Osteocyte (in vitro differentiated cells): ENCODE results near the gene APOM. TPM values are rescaled to one million over a fixed set of nuclear protein-coding genes. Genes with fewer than 3 reads are reported as not detected.

ENCODE experiments used
- DNase-seq: peaks from one replicate; pipeline ENCODE4 v3.0.0; 2021; ENCODE audit warnings: mixed read lengths; ENCODE audit not compliant: unreplicated experiment; ENCODE audit errors: extremely low spot score
- H3K27ac Mint-ChIP-seq: one replicate; pipeline ENCODE4 v1.8.0; 2021; ENCODE audit warnings: mild to moderate bottlenecking, mixed read lengths; ENCODE audit not compliant: unreplicated experiment
- H3K27me3 Mint-ChIP-seq: one replicate; pipeline ENCODE4 v1.8.0; 2021; ENCODE audit warnings: mixed read lengths; ENCODE audit not compliant: unreplicated experiment
- H3K36me3 Mint-ChIP-seq: one replicate; pipeline ENCODE4 v1.8.0; 2021; ENCODE audit warnings: mixed read lengths; ENCODE audit not compliant: unreplicated experiment
- H3K4me1 Mint-ChIP-seq: one replicate; pipeline ENCODE4 v1.8.0; 2021; ENCODE audit warnings: mixed read lengths; ENCODE audit not compliant: unreplicated experiment
- H3K4me3 Mint-ChIP-seq: one replicate; pipeline ENCODE4 v1.8.0; 2021; ENCODE audit warnings: mild to moderate bottlenecking, moderate library complexity, mixed read lengths; ENCODE audit not compliant: unreplicated experiment
- H3K9me3 Mint-ChIP-seq: one replicate; pipeline ENCODE4 v1.8.0; 2021; ENCODE audit warnings: mixed read lengths; ENCODE audit not compliant: unreplicated experiment
- total RNA-seq: library from RNA; stranded (reverse); gene quantifications from 2 replicates; pipeline ENCODE4 v1.2.1, GENCODE V29; 2021
- TF ChIP-seq, protein P1 (sequence below): fragments of 200-600 bp; sonication (generic); IDR thresholded peaks from 2 replicates; pipeline ENCODE4 v1.5.0; 2021; ENCODE audit warnings: antibody characterized with exemption, mild to moderate bottlenecking, moderate library complexity

Gene APOM
- total RNA-seq, 1 donor from 2014 or later, result 4.0 TPM

DNA sequence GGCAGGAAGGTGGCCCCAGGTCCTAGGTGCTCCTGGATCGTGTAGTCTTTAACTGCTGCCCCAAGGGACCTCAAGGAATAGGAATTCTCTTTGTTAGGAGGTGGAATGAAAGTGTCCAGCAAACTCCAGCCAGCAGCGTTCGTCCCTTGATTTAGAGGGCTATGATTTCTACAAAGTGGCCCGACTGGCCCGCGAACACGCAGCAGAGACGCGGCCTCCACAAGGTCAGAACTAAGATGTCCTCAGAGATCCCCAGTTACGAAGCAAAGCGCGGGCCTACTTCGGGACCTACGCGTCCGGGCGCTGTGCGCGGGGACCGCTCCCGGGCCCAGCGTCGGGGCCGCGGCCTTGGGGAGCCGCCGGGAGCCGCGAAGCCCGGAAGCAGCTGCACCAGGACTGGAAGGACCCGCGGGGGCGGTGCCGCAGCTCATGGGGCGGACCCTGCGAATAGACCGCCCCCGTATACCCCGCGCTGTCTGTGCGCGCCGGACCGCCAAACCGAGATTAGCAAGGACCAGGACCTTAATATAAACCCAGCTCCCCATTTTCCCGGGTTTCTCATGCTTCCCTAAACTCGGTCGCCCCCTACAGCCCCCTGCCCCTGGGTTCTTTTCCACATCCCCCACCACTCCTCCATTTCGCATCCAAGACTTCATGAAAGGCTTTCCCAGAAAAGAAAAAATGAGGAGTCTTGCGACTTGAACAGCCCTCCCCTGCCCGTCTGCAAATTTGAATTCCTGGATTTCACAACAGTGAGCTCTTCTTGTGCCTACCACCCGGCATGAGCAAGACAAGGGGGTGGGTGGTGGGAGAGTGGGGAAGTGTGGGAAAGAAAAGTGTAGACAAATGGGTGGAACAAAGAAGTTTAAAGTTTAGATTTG is 4.9 kb downstream of the APOM start, which contains the start of gene C6orf47:
Gene C6orf47, minus strand, starts transcription at position 398 of the 881 bp plus-strand sequence. CDS start 831 bp downstream, outside the sequence.
- Mint-ChIP-seq H3K36me3 (peaks cover 15% of the 10 kb centered on the region), H3K27me3 (no peaks in the 10 kb centered on the region), H3K27ac (peak within 1 kb of the TSS; percentile 92), H3K9me3 (no peaks in the 10 kb centered on the region), H3K4me3 (peak within 1 kb of the TSS; percentile 82), H3K4me1 (peaks cover 54% of the 10 kb centered on the region)
- TF ChIP-seq, protein P1, sequence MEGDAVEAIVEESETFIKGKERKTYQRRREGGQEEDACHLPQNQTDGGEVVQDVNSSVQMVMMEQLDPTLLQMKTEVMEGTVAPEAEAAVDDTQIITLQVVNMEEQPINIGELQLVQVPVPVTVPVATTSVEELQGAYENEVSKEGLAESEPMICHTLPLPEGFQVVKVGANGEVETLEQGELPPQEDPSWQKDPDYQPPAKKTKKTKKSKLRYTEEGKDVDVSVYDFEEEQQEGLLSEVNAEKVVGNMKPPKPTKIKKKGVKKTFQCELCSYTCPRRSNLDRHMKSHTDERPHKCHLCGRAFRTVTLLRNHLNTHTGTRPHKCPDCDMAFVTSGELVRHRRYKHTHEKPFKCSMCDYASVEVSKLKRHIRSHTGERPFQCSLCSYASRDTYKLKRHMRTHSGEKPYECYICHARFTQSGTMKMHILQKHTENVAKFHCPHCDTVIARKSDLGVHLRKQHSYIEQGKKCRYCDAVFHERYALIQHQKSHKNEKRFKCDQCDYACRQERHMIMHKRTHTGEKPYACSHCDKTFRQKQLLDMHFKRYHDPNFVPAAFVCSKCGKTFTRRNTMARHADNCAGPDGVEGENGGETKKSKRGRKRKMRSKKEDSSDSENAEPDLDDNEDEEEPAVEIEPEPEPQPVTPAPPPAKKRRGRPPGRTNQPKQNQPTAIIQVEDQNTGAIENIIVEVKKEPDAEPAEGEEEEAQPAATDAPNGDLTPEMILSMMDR, result no peak
- peak; percentile 92 for DNase-seq

DNA sequence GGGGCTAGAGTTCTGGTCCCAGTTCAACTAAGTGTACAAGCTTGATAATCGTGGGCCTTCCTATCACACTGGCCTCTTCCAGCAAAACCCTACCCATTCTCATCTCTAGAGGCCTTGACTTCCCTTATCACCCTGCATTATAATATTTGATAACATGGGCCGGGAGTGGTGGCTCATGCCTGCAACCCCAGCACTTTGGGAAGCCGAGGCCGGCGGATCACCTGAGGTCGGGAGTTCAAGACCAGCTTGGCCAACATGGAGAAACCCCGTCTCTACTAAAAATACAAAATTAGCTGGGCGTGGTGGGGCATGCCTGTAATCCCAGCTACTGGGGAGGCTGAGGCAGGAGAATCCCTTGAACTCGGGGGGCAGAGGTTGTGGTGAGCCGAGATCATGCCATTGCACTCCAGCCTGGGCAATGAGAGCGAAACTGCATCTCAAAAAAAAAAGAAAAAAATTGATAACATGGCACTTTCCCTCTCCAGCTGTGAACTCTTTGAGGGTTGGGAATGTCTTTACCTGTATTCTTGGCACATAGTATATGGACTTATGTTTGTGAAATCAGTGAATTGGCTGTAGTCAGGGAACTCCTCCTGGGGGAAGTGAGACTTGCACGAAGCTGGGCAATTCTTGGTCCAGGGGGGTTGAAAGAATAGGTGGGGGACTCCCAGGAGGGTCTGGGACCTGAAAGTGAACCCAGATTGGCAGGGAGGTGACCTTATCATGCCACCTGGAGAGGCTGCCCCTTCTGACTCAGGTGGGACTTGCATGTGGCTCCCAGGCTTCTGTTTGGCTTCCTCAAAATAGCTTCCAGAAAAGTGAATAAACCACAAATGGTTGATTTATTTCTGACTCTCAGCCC is 5.8 kb downstream of the APOM start:
- Mint-ChIP-seq H3K4me1 (peaks cover 61% of the 10 kb centered on the region), H3K9me3 (no peaks in the 10 kb centered on the region), H3K27me3 (no peaks in the 10 kb centered on the region), H3K27ac (peak overlapping the region; percentile 92), H3K36me3 (peaks cover 12% of the 10 kb centered on the region), H3K4me3 (peak overlapping the region; percentile 82)
- DNase-seq, result no peak
- TF ChIP-seq, protein P1, result no peak

DNA sequence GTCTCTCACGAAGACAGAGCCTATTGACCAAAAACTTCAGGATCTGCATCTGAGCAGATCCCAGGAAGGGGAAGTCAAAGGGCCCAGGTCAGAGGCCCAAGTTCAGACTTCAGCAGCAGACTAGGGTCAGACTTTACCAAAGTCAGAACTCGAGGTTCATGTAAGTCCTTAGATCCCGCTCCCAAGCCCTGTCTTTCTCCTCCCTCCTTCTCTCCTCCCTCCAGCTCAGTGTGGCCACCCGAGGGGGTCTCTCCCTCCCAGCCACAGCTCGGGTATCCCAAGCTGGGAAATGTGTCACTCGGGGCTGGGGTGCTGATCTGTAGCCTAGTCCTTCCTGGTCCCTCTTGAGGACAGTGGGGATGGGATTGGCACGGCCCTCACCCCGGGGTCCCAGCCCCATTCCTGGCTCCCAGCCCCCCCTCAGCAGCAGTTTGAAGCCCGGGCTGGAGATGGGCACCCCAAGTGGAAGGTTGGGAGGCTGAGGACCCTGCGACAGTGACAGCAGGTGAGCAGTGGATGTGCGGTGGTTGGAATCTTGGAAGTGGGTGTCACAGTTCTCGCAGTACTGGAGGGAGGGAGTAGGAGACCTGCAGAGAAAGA is 6.5 kb downstream of the APOM start:
- Mint-ChIP-seq H3K27ac (peak overlapping the region; percentile 41), H3K9me3 (no peaks in the 10 kb centered on the region), H3K36me3 (peaks cover 12% of the 10 kb centered on the region), H3K27me3 (no peaks in the 10 kb centered on the region), H3K4me3 (peak overlapping the region; percentile 44), H3K4me1 (peaks cover 66% of the 10 kb centered on the region)
- TF ChIP-seq, protein P1, result no peak
- DNase-seq, result no peak

DNA sequence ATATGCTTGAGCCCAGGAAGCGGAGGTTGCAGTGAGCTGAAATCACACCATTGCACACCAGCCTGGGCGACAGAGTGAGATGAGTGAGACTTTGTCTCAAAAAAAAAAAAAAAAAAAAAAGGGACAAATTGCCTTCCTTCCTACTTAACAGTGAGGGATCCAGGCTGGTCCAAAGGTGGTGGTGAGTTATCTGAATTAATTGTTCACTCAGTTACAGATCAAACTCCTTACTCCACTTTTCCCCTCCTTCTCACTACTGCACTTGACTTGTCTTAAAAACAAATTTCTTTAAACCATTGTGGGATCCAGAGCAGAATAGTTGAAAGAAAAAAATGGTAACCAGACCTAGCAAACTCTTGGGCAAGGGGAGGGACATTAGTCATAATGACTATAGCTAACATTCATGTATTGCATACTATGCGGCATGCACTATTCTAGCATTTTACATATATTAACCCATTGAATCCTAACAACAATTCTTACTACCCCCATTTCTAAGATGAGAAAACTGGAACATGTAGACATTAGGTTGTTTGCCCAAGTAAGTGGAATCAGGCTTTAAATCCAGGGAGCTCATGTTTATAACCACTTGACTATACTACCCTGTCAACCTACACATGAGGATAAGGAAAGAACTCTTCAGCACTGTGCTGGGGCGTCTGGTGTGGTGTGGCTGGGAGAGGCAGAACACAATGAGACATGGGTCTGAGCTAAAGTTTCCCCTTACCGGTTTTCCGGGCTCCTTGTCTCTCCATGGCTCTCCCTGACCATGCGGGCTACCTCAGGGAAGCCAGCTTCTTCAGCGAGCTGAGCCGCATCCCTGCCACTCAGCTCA is 7.6 kb downstream of the APOM start:
- H3K4me3 Mint-ChIP-seq, result peak overlapping the region; percentile 95
- H3K27me3 Mint-ChIP-seq, result no peaks in the 10 kb centered on the region
- no peaks in the 10 kb centered on the region for H3K9me3 Mint-ChIP-seq
- H3K27ac Mint-ChIP-seq, result peak overlapping the region; percentile 96
- TF ChIP-seq, protein P1, result no peak
- H3K36me3 Mint-ChIP-seq, result peaks cover 18% of the 10 kb centered on the region
- DNase-seq, result no peak
- H3K4me1 Mint-ChIP-seq, result peaks cover 64% of the 10 kb centered on the region
